Suprapubic skin (tissue), 4 donors: ENCODE measurements around the gene CLCN6. TPM values are rescaled to one million over a fixed set of nuclear protein-coding genes. Genes with fewer than 3 reads are reported as not detected.

Experiments
- DNase-seq, 2 donors: peaks; one replicate each; pipeline ENCODE4 v3.0.0-alpha.2; 2019; ENCODE audit warnings: low spot score in 2 of 2
- H3K27ac ChIP-seq: fragments of 200-600 bp; sonication (generic); one replicate; pipeline ENCODE4 v1.5.1; 2019
- H3K27me3 ChIP-seq: fragments of 200-600 bp; sonication (generic); one replicate; pipeline ENCODE4 v1.5.1; 2019
- H3K36me3 ChIP-seq: fragments of 200-600 bp; sonication (generic); one replicate; pipeline ENCODE4 v1.5.1; 2019
- H3K4me1 ChIP-seq: fragments of 200-600 bp; sonication (generic); one replicate; pipeline ENCODE4 v1.5.1; 2019
- H3K4me3 ChIP-seq: fragments of 200-600 bp; sonication (generic); one replicate; pipeline ENCODE4 v1.5.1; 2019; ENCODE audit warnings: mild to moderate bottlenecking
- H3K9me3 ChIP-seq: fragments of 200-600 bp; sonication (generic); one replicate; pipeline ENCODE4 v1.5.1; 2019
- EP300 ChIP-seq: sonication (generic); formaldehyde crosslinking; IDR thresholded peaks from one replicate; pipeline ENCODE4 v1.6.1; 2017; ENCODE audit warnings: antibody characterized with exemption
- POLR2A ChIP-seq, 2 donors: fragments of 450-650 bp; IDR thresholded peaks; one replicate each; pipeline ENCODE4 v1.6.1; 2017; ENCODE audit warnings: antibody characterized with exemption in 2 of 2, mild to moderate bottlenecking in 2 of 2, moderate library complexity in 2 of 2
- POLR2AphosphoS5 ChIP-seq, 3 donors: sonication (generic); formaldehyde crosslinking; IDR thresholded peaks; one replicate each; pipeline ENCODE4 v1.6.1; 2017; ENCODE audit warnings: antibody characterized with exemption in 3 of 3
- WGBS: methylation state at CpG from one replicate; pipeline ENCODE4 v1.1.5; 2018; 5-methylcytosine and 5-hydroxymethylcytosine counted together
- total RNA-seq, 4 donors: library from RNA; depleted of rRNA; stranded (reverse); fragments of >200 nt; gene quantifications; one replicate each; pipeline ENCODE4 v1.1.0, GENCODE V29; 2016
- TF ChIP-seq, protein P1 (sequence below), 2 donors: fragments of 200-600 bp in 1 of 2; fragments of 450-650 bp in 1 of 2; sonication (generic) in 1 of 2; IDR thresholded peaks; one replicate each; pipeline ENCODE4 v1.5.1; 2016 to 2019; ENCODE audit warnings: antibody characterized with exemption in 2 of 2, mild to moderate bottlenecking in 1 of 2, moderate library complexity in 1 of 2

Gene CLCN6
- total RNA-seq, 4 donors from 2014 or later = 6.2 to 22.5 (median 10.2) TPM

DNA sequence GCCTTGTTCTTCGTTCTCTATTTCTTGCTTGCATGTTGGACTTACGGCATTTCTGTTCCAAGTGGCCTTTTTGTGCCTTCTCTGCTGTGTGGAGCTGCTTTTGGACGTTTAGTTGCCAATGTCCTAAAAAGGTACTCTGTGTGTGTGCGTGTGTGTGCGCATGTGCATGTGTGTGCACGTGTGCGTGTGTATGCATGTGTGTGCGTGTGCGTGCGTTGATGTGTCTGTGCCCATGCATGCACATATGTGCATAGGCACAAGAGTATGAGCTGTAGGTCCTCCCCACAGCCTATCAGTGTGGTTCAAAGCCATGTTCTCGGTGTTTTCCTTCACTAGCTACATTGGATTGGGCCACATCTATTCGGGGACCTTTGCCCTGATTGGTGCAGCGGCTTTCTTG lies 27.9 kb downstream of the CLCN6 start:
- DNase-seq = no peak
- Histone ChIP-seq H3K4me3 (no peak overlapping the region), H3K4me1 (no peaks in the 10 kb centered on the region), H3K27me3 (no peaks in the 10 kb centered on the region), H3K27ac (no peak overlapping the region), H3K9me3 (no peaks in the 10 kb centered on the region), H3K36me3 (peaks cover 98% of the 10 kb centered on the region)
- TF ChIP-seq POLR2A (IDR thresholded peaks at IDR 0.05) (no peak), EP300 (no peak), POLR2AphosphoS5 (IDR thresholded peaks at IDR 0.05) (no peak)
- TF ChIP-seq, protein P1, sequence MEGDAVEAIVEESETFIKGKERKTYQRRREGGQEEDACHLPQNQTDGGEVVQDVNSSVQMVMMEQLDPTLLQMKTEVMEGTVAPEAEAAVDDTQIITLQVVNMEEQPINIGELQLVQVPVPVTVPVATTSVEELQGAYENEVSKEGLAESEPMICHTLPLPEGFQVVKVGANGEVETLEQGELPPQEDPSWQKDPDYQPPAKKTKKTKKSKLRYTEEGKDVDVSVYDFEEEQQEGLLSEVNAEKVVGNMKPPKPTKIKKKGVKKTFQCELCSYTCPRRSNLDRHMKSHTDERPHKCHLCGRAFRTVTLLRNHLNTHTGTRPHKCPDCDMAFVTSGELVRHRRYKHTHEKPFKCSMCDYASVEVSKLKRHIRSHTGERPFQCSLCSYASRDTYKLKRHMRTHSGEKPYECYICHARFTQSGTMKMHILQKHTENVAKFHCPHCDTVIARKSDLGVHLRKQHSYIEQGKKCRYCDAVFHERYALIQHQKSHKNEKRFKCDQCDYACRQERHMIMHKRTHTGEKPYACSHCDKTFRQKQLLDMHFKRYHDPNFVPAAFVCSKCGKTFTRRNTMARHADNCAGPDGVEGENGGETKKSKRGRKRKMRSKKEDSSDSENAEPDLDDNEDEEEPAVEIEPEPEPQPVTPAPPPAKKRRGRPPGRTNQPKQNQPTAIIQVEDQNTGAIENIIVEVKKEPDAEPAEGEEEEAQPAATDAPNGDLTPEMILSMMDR (IDR thresholded peaks at IDR 0.05) = no peak
- 96% methylated on average over 12 of the region's 13 CpGs for WGBS

DNA sequence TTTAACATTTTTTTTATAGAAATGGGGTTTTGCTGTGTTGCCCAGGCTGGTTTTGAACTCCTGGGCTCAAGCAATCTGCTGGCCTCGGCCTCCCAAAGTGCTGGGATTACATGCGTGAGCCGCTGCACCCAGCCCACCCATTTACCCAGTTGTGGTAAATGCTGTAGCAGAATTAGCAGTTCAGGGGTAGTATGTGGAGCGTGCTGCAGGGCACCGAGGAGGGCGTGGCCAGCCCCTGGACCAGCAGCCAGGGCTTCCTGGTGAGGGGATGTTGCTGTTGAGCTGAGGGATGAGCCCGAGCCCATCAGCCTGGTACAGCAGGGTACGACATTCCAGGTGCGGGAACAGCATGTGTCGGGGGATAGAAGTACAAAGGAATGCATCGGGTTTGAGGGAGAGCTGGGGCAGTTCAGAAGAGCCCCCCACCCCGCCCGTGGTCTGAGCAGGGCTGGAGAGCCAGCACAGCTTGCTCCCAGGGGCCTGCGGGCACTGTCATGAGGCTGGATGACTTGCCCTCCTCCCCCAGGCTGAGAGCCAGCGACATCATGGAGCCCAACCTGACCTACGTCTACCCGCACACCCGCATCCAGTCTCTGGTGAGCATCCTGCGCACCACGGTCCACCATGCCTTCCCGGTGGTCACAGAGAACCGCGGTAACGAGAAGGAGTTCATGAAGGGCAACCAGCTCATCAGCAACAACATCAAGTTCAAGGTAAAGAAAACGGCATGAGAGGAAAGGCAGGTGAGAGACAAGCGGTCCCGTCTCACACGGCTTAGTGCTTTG lies 29.6 kb downstream of the CLCN6 start:
- peaks cover 100% of the 10 kb centered on the region for H3K36me3 ChIP-seq
- DNase-seq = no peak
- TF ChIP-seq, protein P1 (IDR thresholded peaks at IDR 0.05) = no peak
- TF ChIP-seq POLR2A (IDR thresholded peaks at IDR 0.05) (no peak), EP300 (no peak), POLR2AphosphoS5 (IDR thresholded peaks at IDR 0.05) (no peak)
- no peaks in the 10 kb centered on the region for H3K27me3 ChIP-seq
- no peaks in the 10 kb centered on the region for H3K4me1 ChIP-seq
- 96% methylated on average over 23 of the region's 28 CpGs for WGBS
- no peak overlapping the region for H3K27ac ChIP-seq
- no peaks in the 10 kb centered on the region for H3K9me3 ChIP-seq
- no peak overlapping the region for H3K4me3 ChIP-seq

DNA sequence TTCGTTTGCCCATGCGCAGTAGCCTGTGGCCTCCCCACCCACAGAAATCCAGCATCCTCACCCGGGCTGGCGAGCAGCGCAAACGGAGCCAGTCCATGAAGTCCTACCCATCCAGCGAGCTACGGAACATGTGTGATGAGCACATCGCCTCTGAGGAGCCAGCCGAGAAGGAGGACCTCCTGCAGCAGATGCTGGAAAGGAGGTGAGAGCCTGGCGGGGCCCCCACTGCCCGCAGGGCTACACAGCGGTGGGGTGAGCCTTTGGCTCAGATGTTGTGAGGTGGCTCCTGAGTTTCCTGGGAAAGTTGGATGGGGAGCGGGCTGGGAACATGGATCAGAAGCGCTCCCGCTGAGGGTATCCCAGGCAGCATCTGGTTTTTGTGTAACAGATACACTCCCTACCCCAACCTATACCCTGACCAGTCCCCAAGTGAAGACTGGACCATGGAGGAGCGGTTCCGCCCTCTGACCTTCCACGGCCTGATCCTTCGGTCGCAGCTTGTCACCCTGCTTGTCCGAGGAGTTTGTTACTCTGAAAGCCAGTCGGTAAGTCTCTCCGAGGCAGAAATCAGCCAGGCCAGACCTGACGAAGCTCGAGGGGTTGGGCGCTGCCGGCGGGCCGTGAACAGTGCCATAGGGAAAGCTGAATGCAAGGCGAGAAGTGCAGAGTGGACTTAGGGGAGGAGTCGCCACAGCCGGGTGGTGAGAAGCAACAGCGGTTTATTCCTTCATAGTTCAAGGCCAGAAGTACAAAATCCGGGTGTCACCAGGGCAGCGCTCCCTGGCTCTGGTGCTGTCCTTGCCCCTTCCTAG lies 31.2 kb downstream of the CLCN6 start:
- H3K9me3 ChIP-seq = no peaks in the 10 kb centered on the region
- no peaks in the 10 kb centered on the region for H3K27me3 ChIP-seq
- H3K27ac ChIP-seq = no peak overlapping the region
- no peaks in the 10 kb centered on the region for H3K4me1 ChIP-seq
- 84% methylated on average over 26 of the region's 36 CpGs for WGBS
- no peak overlapping the region for H3K4me3 ChIP-seq
- DNase-seq = no peak
- peaks cover 100% of the 10 kb centered on the region for H3K36me3 ChIP-seq
- TF ChIP-seq, protein P1 (IDR thresholded peaks at IDR 0.05) = no peak
- TF ChIP-seq EP300 (no peak), POLR2A (IDR thresholded peaks at IDR 0.05) (no peak), POLR2AphosphoS5 (IDR thresholded peaks at IDR 0.05) (no peak)

DNA sequence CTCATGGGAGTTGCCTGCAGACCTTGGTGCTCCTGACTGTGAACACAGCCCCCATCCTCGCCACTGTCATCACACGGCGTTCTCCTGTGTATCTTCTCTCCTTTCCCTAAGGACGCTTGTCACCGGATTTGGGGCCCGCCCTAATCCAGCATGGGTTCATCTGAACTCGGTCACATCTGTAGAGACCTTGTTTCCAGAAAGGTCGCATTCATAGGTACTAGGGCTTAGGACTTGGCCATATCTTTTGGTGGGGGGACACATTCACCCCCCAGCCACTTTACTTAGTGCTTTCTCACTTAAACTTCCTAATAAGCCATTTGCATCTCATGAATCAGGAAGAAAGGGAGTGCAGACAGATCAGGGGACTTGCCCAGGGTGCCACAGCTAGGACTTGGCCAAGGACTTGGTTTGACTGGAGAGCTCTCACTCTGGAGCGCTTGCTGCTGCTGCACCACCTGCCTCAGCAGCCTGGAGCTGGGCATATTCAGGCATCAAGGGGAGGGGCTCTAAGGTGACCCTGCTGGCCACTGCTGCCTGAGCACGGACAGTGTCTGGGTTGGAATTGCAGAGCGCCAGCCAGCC lies 31.9 kb downstream of the CLCN6 start:
- Histone ChIP-seq H3K4me1 (no peaks in the 10 kb centered on the region), H3K9me3 (no peaks in the 10 kb centered on the region), H3K36me3 (peaks cover 100% of the 10 kb centered on the region), H3K4me3 (no peak overlapping the region), H3K27ac (no peak overlapping the region), H3K27me3 (no peaks in the 10 kb centered on the region)
- TF ChIP-seq, protein P1 (IDR thresholded peaks at IDR 0.05) = no peak
- TF ChIP-seq POLR2A (IDR thresholded peaks at IDR 0.05) = no peak
- TF ChIP-seq POLR2AphosphoS5 (IDR thresholded peaks at IDR 0.05) = no peak
- no peak for TF ChIP-seq EP300
- WGBS = 85% methylated on average over 9 of the region's 11 CpGs
- DNase-seq = no peak
